Activated CD4-positive, alpha-beta T cell treated with anti-CD3 and anti-CD28 coated beads, Interleukin-2, amount 10 ng/mL, durations not matched to agents 7 days and 5 days (primary cell): ENCODE data around the gene TENM4. TPM values are rescaled to one million over a fixed set of nuclear protein-coding genes. Genes with fewer than 3 reads are reported as not detected.

Source experiments
- CTCF ChIA-PET: fragments of 350-600 bp; sonication (Branson Sonifier 250); formaldehyde crosslinking; loops from one replicate; lab custom pipeline; 2021; ENCODE audit warnings: antibody characterized with exemption; lab: Charles Lee
- POLR2A ChIA-PET: fragments of 350-600 bp; sonication (Branson Sonifier 250); formaldehyde crosslinking; loops from one replicate; lab custom pipeline; 2021; ENCODE audit warnings: antibody characterized with exemption; lab: Charles Lee
- DNase-seq: peaks from one replicate; pipeline ENCODE4 v3.0.0-alpha.2; 2020
- H3K27ac Mint-ChIP-seq: one replicate; pipeline ENCODE4 v1.8.0; 2021; ENCODE audit warnings: mild to moderate bottlenecking, moderate library complexity, mixed read lengths
- H3K27me3 Mint-ChIP-seq: one replicate; pipeline ENCODE4 v1.8.0; 2021; ENCODE audit warnings: mixed read lengths
- H3K36me3 Mint-ChIP-seq: one replicate; pipeline ENCODE4 v1.8.0; 2021; ENCODE audit warnings: low read depth, mixed read lengths
- H3K4me1 Mint-ChIP-seq: one replicate; pipeline ENCODE4 v1.8.0; 2021; ENCODE audit warnings: mixed read lengths
- H3K4me3 Mint-ChIP-seq: one replicate; pipeline ENCODE4 v1.8.0; 2021; ENCODE audit warnings: mild to moderate bottlenecking, moderate library complexity, mixed read lengths
- H3K9me3 Mint-ChIP-seq: one replicate; pipeline ENCODE4 v1.8.0; 2021; ENCODE audit warnings: mixed read lengths
- total RNA-seq, 2 experiments: library from RNA; stranded (reverse); gene quantifications; one replicate each; pipeline ENCODE4 v1.2.3, GENCODE V29; 2021

Gene TENM4
- total RNA-seq, 2 experiments from 2014 or later: not detected

DNA sequence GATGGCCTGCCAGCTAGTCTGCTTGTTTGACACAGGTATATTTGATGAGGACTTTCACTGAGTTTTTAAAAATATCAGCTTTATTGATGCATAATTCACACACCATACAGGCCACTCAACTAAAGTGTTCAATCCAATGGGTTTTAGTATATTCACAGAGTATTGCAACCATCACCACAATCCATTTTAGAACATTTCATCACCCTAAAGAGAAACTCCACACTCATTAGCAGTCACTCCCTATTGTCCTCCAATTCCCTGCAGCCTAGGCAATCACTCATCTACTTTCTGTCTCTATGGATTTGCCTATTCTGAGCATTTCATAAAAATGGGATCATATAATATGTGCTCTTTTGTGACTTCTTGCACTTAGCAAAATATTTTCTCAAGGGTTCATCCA lies 468.2 kb downstream of the TENM4 start:
- H3K27ac Mint-ChIP-seq: no peak overlapping the region
- no peaks in the 10 kb centered on the region for H3K27me3 Mint-ChIP-seq
- H3K4me1 Mint-ChIP-seq: no peaks in the 10 kb centered on the region
- H3K9me3 Mint-ChIP-seq: no peaks in the 10 kb centered on the region
- no peak for DNase-seq
- ChIA-PET POLR2A (no interaction called here), CTCF (interaction anchor here (0.9 kb wide), 1 partner anchor 8 kb away, joined by 3 read pairs; no protein-coding TSS in a partner anchor)
- H3K36me3 Mint-ChIP-seq: no peaks in the 10 kb centered on the region
- no peak overlapping the region for H3K4me3 Mint-ChIP-seq

DNA sequence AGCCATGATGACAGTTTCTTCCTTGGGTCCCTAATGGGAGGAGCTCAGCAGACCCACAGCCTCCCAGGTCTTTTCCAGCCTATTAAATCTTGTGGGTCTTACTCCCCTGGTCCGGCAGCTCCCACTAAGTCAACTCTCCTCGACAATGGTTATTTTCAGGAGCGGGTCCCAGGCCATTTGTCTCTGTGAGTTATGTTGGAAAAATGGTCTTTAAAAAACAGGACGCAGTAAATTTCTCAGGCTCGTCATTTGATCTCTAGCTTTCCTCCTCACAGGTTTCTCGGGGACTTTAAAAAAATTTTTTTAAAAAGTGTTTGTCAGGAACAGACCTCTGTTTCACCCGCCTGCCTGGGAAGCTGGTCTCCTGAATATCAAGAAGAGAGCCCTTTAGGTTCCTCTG lies 468.7 kb downstream of the TENM4 start:
- Mint-ChIP-seq H3K27ac (no peak overlapping the region), H3K4me3 (no peak overlapping the region), H3K27me3 (no peaks in the 10 kb centered on the region), H3K4me1 (no peaks in the 10 kb centered on the region), H3K36me3 (no peaks in the 10 kb centered on the region), H3K9me3 (no peaks in the 10 kb centered on the region)
- DNase-seq: no peak
- CTCF ChIA-PET: interaction anchor here (0.9 kb wide), 1 partner anchor 9 kb away, joined by 3 read pairs; no protein-coding TSS in a partner anchor
- POLR2A ChIA-PET: no interaction called here

DNA sequence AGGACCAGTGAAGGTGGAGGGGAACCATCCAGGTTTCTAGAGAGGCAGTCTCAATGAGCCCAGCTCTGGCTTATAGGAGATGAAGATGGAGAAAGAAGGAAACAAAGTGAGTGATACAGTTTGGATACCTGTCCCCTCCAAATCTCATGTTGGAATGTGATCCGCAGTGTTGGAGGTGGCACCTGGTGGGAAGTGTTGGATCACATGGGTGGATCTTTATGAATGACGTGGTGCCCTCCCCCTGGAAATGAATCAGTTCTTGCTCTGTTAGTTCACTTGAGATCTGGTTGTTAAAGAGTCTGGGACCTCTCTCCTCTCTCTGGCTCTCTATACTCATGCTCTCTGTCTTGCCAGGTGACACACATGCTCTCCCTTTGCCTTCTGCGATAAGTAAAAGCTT lies 473.0 kb downstream of the TENM4 start:
- H3K4me1 Mint-ChIP-seq: no peaks in the 10 kb centered on the region
- no peak overlapping the region for H3K27ac Mint-ChIP-seq
- ChIA-PET POLR2A (no interaction called here), CTCF (no interaction called here)
- H3K4me3 Mint-ChIP-seq: no peak overlapping the region
- no peaks in the 10 kb centered on the region for H3K9me3 Mint-ChIP-seq
- H3K27me3 Mint-ChIP-seq: peaks cover 7% of the 10 kb centered on the region
- no peaks in the 10 kb centered on the region for H3K36me3 Mint-ChIP-seq
- DNase-seq: no peak

DNA sequence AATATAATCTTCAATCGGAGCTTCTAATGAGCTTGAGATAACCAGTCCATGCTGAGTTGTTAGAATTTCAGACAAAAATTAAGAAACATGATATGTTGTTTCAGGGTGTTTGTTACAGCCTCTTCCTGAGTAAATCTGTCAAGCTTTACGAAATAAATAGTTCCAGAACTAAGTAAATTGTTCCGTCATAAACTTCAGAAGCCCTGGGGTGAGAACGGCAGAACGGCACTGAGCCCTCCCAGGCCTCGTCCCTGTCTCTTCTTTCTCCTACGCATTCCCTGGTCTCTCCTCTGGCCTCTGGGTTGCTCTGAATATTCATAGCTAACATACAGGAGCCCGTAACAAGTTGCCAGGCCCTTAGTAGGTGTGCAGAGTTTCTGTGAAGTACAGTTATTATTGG lies 475.4 kb downstream of the TENM4 start:
- no peaks in the 10 kb centered on the region for H3K4me1 Mint-ChIP-seq
- ChIA-PET CTCF (interaction anchor here (0.7 kb wide), 1 partner anchor 106 kb away, joined by 3 read pairs; no protein-coding TSS in a partner anchor), POLR2A (no interaction called here)
- peaks cover 26% of the 10 kb centered on the region for H3K27me3 Mint-ChIP-seq
- no peak overlapping the region for H3K27ac Mint-ChIP-seq
- DNase-seq: no peak
- no peaks in the 10 kb centered on the region for H3K9me3 Mint-ChIP-seq
- no peak overlapping the region for H3K4me3 Mint-ChIP-seq
- no peaks in the 10 kb centered on the region for H3K36me3 Mint-ChIP-seq

DNA sequence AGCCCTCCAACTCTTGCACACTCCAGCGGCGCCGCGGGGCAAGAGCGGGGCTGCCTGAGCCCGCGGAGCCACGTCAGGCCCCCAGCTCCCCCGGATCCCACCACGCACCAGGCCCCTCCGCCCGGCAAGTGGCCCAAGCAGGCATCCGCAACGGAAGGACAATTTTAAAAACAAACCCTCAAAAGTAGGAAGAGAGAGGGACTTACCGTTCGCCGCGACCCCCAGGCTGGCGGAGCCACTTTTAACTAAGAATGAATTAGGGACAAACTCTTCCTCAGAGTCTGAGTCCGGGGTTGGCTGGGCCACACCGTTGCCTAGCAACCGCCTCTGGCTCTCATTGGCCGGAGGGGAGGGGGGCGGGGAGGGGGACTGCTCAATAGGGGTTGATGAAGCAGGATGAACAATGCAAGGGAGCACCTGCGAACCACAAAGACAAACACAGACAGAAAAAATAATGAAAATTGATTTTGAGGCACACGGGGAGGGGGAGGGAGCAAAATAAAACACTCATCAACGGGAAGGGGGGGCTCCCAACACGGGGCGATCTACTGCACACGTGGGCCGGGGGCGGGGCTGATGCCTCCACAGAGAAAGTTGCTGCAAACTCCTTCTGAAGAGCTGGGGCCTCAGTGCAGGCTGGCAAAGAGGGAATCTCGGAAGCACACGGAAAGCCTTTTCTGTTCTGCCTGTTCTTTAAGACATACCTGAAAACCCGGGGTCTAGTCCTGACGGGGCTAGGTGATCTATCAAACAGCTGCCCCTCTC lies 478.7 kb downstream of the TENM4 start:
- ChIA-PET POLR2A (no interaction called here), CTCF (no interaction called here)
- Mint-ChIP-seq H3K4me1 (no peaks in the 10 kb centered on the region), H3K4me3 (no peak overlapping the region), H3K36me3 (no peaks in the 10 kb centered on the region), H3K27ac (no peak overlapping the region), H3K27me3 (peaks cover 33% of the 10 kb centered on the region), H3K9me3 (no peaks in the 10 kb centered on the region)
- DNase-seq: no peak

DNA sequence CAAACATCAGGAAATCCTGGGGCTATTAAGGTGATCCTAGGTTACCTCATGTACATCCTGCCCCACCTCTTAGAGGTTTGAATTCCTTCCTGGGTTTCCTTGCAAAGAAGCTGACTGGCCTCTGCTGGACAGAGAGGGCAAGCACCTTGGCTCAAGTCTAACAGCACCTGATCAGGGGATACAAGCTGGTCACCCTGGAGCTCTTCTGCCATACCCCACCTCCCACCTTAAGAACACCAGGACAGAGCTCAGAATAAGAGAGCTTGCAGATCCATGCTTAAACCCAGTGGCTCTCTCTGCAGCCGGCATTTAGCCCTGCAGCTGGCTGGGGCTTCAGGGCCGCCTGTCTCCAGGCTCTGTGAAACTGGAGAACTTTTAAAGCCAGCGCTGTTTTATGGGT lies 479.6 kb downstream of the TENM4 start:
- CTCF ChIA-PET: no interaction called here
- H3K36me3 Mint-ChIP-seq: no peaks in the 10 kb centered on the region

DNA sequence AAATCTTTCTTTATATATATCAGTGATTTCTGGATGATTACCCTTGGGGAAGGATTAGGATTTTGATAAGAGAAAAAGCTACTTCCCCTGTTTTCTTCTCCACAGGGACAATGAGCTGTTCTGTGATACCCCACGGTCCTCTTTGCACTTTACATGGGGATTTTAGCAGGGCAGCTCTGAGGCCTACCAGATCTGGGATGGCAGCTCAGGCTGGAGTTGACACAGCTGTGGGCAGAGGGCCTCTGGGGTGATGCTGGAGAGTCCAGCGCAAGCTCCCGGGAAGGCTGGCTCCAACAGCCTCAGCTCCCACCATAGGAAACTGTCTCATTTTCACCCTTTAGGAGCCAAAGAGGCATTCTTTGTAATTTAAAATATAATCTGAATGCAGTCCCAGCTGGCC lies 482.4 kb downstream of the TENM4 start:
- Mint-ChIP-seq H3K9me3 (no peaks in the 10 kb centered on the region), H3K4me1 (no peaks in the 10 kb centered on the region)

More for the DNA sequence above, 479.6 kb downstream of the TENM4 start:
- Mint-ChIP-seq H3K27ac (no peak overlapping the region), H3K4me1 (no peaks in the 10 kb centered on the region), H3K9me3 (no peaks in the 10 kb centered on the region), H3K27me3 (peaks cover 32% of the 10 kb centered on the region), H3K4me3 (no peak overlapping the region)
- no peak for DNase-seq
- POLR2A ChIA-PET: no interaction called here

DNA sequence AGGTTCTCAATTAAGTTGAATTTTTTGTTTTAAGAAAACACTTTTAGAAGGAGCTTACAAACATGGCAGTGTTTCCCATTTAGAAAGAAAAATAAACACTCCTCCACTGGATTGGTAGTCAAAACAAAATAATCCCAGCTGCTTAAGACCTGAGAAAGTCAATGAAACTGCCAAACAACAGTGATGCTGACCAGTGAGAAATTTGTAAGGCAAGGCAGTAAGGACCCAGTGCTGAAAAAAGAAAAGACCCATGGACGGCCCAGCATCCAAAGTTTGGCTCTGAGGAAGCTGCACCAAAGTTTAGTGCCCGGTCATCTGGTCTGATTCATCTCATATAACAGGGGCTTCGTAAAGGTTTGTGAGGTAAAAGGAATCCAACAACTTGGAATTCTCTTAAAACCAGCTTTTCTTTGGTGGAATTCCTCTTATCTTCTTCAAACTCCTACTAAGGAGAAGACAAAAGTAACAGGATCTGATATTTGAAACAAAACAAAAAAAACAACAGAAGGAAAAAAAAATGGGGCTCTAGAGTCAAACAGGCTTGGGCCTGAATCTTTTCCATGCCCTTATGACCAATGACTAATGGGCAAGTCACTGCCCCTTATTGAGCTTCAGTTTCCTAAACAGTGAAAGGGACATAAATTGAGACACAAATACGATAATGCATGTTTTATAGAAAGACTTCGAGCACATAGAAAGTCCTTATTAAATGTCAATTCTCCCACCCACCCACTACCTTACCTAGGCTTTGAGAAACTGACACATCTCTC lies 483.2 kb downstream of the TENM4 start:
- ChIA-PET POLR2A (no interaction called here), CTCF (interaction anchor here (0.6 to 1.4 kb wide), 2 partner anchors 12 to 17 kb away, joined by 3 to 6 read pairs; no protein-coding TSS in a partner anchor)
- Mint-ChIP-seq H3K4me3 (no peak overlapping the region), H3K27me3 (peaks cover 26% of the 10 kb centered on the region), H3K36me3 (no peaks in the 10 kb centered on the region), H3K27ac (no peak overlapping the region), H3K4me1 (no peaks in the 10 kb centered on the region), H3K9me3 (no peaks in the 10 kb centered on the region)
- DNase-seq: no peak

More for the DNA sequence above, 482.4 kb downstream of the TENM4 start:
- H3K4me3 Mint-ChIP-seq: no peak overlapping the region
- ChIA-PET POLR2A (no interaction called here), CTCF (interaction anchor here (0.6 kb wide), 1 partner anchor 16 kb away, joined by 6 read pairs; no protein-coding TSS in a partner anchor)
- DNase-seq: no peak
- no peak overlapping the region for H3K27ac Mint-ChIP-seq
- no peaks in the 10 kb centered on the region for H3K36me3 Mint-ChIP-seq
- H3K27me3 Mint-ChIP-seq: peaks cover 33% of the 10 kb centered on the region

DNA sequence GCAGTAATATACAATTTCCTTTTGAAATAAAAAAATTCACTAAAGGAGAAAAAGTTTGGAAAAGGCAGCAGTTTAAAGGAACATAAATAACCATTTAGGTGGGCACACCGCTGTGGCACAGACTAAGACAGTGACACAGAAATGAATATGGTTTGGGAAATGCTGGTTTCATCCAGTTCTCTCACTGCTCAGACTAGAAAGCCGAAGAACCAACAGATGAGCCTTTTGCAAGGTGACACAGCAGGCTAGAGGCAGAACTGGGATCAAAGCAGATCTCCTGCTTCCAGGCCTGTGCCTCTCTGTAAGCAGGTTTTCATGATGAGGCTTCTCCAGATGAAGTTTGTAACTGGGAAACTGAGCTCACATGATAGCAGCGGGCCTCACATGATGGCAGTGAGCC lies 486.1 kb downstream of the TENM4 start:
- DNase-seq: no peak
- POLR2A ChIA-PET: no interaction called here

DNA sequence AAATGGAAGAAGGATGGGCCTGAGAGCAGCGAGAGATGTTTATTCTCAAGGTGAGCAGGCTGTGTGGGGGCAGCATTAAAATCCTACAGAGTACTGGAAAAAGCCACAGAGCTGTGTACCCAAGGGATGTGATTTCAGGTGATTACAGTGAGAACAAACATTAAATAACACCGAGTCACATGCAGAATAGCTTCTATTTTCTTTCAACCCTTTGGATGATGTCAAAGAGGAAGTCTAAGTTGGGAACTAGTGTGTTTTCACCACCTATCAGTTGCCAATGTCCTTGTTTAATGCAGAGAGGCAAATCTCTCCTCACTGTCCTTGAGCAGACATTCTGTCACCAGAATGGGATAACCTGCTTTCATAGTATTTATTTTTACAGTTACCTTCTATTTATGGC lies 486.6 kb downstream of the TENM4 start:
- no peaks in the 10 kb centered on the region for H3K9me3 Mint-ChIP-seq
- ChIA-PET CTCF (no interaction called here), POLR2A (no interaction called here)
- H3K27ac Mint-ChIP-seq: no peak overlapping the region
- H3K4me3 Mint-ChIP-seq: no peak overlapping the region
- H3K36me3 Mint-ChIP-seq: no peaks in the 10 kb centered on the region
- H3K4me1 Mint-ChIP-seq: no peaks in the 10 kb centered on the region
- no peak for DNase-seq
- peaks cover 7% of the 10 kb centered on the region for H3K27me3 Mint-ChIP-seq

More for the DNA sequence above, 486.1 kb downstream of the TENM4 start:
- Mint-ChIP-seq H3K4me1 (no peaks in the 10 kb centered on the region), H3K27me3 (peaks cover 7% of the 10 kb centered on the region), H3K4me3 (no peak overlapping the region), H3K27ac (no peak overlapping the region), H3K9me3 (no peaks in the 10 kb centered on the region), H3K36me3 (no peaks in the 10 kb centered on the region)
- CTCF ChIA-PET: no interaction called here

DNA sequence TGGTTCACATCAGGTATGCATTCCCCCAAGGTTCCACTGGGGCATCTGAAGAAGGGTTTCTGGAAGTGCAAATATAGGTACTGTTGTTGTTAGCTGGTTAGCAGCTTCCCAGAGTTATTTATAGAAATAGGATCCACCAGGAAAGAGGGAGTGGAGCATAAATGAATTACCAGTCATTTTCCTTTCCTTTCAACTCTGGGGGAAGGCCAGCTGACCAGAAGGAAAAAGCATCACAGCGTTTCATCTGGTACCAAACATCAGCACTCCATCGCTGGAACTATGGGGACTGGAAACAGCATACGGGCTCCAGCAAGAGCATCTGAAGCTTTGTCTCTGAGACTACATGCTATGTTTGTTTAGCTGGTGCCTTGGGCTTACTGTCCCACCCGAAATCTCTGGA lies 487.9 kb downstream of the TENM4 start:
- no peaks in the 10 kb centered on the region for H3K9me3 Mint-ChIP-seq
- H3K36me3 Mint-ChIP-seq: no peaks in the 10 kb centered on the region
- no peak overlapping the region for H3K27ac Mint-ChIP-seq
- DNase-seq: no peak
- peaks cover 5% of the 10 kb centered on the region for H3K27me3 Mint-ChIP-seq
- no peaks in the 10 kb centered on the region for H3K4me1 Mint-ChIP-seq
- ChIA-PET POLR2A (no interaction called here), CTCF (no interaction called here)
- H3K4me3 Mint-ChIP-seq: no peak overlapping the region

DNA sequence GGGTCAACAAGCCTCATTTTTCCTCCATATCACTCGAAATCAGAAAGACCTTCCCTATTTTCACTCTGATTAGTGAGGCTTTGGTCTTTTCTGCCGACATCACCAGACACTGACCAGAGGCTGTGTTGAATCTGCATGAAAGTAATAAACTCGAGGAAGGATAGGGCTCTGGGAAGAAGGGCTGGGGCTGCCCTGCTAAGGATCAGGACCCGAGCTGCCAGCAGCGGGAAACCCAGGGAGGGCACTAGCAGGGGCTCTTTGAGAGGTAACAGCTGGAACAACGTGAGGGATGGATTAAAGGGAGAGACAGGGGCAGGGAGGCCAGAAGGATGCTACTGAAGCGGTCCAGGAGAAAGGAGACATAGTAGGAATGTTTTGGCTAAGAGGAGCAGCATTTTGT lies 488.7 kb downstream of the TENM4 start:
- ChIA-PET POLR2A (no interaction called here), CTCF (no interaction called here)
- no peaks in the 10 kb centered on the region for H3K9me3 Mint-ChIP-seq
- no peak for DNase-seq
- H3K36me3 Mint-ChIP-seq: no peaks in the 10 kb centered on the region
- H3K4me3 Mint-ChIP-seq: no peak overlapping the region
- peaks cover 5% of the 10 kb centered on the region for H3K27me3 Mint-ChIP-seq
- H3K4me1 Mint-ChIP-seq: no peaks in the 10 kb centered on the region
- no peak overlapping the region for H3K27ac Mint-ChIP-seq
